ENCODE results near the gene HAUS3. TPM values are rescaled to one million over a fixed set of nuclear protein-coding genes. Genes with fewer than 3 reads are reported as not detected.
A peak's percentile ranks its signal among the peaks of the same experiment; 100 is the strongest.

HAUS3 gene
- total RNA-seq, 6 experiments from 2014 or later, result 3.5 to 5.1 (median 4.6) TPM

DNA sequence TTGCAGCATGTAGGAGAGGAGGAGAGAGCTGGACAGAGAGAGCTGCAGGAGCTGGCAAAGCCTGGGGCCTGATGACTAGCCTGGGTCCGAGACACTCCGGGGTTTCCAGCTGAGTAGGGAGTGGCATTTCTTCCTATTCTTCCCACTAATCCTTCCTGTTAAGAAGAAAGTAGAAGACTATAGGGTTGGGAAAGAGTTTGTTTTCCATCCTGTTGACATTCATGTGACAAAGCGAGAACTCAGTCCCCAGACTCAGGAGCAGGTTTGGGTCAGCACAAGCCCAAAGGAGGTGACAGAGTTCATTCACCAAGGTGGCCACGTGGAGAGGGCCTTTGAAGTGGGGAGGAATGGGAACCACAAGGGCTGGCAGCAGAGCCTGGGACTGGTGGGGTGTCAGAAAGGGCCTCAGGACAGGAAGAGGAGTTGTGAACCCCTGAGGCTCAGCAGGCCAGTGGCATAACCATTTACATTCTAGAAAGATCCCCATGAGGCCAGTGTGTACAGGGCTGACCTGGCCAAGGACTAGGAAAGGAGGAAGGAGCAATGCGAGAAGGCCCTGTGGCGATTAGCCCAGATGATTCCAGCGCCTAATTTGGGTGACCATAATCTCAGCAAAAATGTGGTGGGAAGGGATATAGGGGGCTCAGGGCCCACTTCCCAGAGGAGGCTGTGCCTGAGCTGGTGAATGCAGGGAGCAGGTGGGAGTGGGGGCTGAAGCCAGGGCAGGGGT, 3.3 kb upstream of the HAUS3 start:
- TF ChIP-seq, protein P1, sequence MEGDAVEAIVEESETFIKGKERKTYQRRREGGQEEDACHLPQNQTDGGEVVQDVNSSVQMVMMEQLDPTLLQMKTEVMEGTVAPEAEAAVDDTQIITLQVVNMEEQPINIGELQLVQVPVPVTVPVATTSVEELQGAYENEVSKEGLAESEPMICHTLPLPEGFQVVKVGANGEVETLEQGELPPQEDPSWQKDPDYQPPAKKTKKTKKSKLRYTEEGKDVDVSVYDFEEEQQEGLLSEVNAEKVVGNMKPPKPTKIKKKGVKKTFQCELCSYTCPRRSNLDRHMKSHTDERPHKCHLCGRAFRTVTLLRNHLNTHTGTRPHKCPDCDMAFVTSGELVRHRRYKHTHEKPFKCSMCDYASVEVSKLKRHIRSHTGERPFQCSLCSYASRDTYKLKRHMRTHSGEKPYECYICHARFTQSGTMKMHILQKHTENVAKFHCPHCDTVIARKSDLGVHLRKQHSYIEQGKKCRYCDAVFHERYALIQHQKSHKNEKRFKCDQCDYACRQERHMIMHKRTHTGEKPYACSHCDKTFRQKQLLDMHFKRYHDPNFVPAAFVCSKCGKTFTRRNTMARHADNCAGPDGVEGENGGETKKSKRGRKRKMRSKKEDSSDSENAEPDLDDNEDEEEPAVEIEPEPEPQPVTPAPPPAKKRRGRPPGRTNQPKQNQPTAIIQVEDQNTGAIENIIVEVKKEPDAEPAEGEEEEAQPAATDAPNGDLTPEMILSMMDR (IDR thresholded peaks at IDR 0.05), result no peak
- no peak for TF ChIP-seq POLR2A (IDR thresholded peaks at IDR 0.05)
- no peak overlapping the region for H3K4me3 ChIP-seq
- H3K4me1 ChIP-seq, result peaks cover 0 to 14% (median 2%) of the 10 kb centered on the region in 4 donors
- no peak for ATAC-seq
- intact Hi-C loops (cut with DNase I), result no loop called here
- H3K9me3 ChIP-seq, result no peaks in the 10 kb centered on the region
- no peak overlapping the region for H3K27ac ChIP-seq
- WGBS (ENCODE audit: insufficient coverage, low coverage, low lambda C conversion rate, missing lambda C conversion rate), result 37% methylated on average over 6 of the region's 7 CpGs
- H3K36me3 ChIP-seq, result peaks cover 0 to 10% (median 4%) of the 10 kb centered on the region in 4 donors
- H3K27me3 ChIP-seq, result no peaks in the 10 kb centered on the region
- DNase-seq, result no peak

DNA sequence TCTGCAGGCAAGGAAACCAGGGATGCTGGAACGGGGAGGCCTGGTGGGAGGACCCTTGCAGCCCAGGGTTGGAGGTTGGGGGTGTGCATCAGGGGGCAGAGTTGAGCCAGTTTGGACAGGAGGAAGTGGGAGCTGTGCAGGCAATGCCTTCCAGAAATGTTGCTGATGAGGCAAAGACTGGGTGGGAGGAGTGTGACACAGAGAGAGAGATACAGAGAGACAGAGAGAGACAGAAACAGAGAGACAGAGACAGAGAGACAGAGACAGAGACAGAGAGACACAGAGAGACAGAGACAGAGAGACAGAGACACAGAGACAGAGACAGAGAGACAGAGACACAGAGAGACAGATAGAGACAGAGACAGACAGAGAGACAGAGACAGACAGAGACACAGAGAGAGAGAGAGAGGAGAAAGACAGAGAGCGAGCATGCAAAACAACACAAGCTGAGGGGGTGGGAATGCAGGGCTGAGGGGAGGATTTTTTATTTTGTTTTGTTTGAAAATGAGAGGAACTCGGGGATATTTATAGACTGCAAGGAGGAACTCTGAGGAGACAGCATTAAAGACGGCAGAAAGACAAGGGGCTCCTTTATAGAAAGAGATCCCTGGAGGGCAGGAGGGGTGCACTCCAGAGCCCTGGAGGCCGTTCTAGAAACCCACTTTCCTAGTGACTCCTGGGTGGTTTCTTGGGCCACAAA, 1.9 kb upstream of the HAUS3 start:
- TF ChIP-seq, protein P1 (IDR thresholded peaks at IDR 0.05), result peak in 2 of 4 donors; percentile 11 to 16
- TF ChIP-seq POLR2A (IDR thresholded peaks at IDR 0.05), result no peak
- 43% methylated on average over 5 of the region's 5 CpGs for WGBS (ENCODE audit: insufficient coverage, low coverage, low lambda C conversion rate, missing lambda C conversion rate)
- H3K27me3 ChIP-seq, result no peaks in the 10 kb centered on the region
- no peak overlapping the region for H3K4me3 ChIP-seq
- intact Hi-C loops (cut with DNase I), result no loop called here
- H3K27ac ChIP-seq, result peak overlapping the region in 1 of 3 donors; percentile 22
- ATAC-seq, result peak in 3 of 4 donors; percentile 8 to 21 (median 21)
- no peaks in the 10 kb centered on the region for H3K36me3 ChIP-seq
- H3K4me1 ChIP-seq, result peaks cover 0 to 28% (median 2%) of the 10 kb centered on the region in 4 donors
- no peaks in the 10 kb centered on the region for H3K9me3 ChIP-seq
- DNase-seq, result peak in 2 of 3 donors; percentile 39 to 59

DNA sequence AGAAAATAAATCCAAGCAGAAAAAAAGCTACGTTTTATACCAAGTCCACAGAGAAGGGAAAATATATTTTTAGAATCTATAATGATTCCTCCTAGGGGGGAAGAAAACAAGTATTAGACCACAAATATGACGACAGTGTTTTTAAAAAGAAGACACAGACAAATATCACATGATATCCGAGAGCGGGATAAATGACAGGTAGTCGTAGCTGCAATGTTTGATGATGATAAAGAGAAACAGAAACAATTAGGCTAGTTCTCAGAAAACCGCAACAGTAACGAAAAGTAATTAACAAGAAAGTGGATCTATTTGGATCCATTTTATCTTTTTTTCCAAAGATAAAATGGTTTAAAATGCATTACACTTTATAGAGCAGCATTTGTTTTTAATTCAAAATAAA, 918 bp downstream of the HAUS3 start:
- intact Hi-C loops (cut with DNase I), result no loop called here
- peak overlapping the region; percentile 75 to 99 (median 95) for H3K4me3 ChIP-seq
- DNase-seq (no peak), ATAC-seq (no peak)
- peaks cover 0 to 30% (median 2%) of the 10 kb centered on the region in 4 donors for H3K4me1 ChIP-seq
- TF ChIP-seq, protein P1 (IDR thresholded peaks at IDR 0.05), result no peak
- no peak for TF ChIP-seq POLR2A (IDR thresholded peaks at IDR 0.05)
- peaks cover 0 to 2% (median 0%) of the 10 kb centered on the region in 4 donors for H3K36me3 ChIP-seq
- H3K27me3 ChIP-seq, result no peaks in the 10 kb centered on the region
- peak overlapping the region in 2 of 3 donors; percentile 22 to 68 for H3K27ac ChIP-seq
- WGBS (ENCODE audit: insufficient coverage, low coverage, low lambda C conversion rate, missing lambda C conversion rate), result 1% methylated on average over 7 of the region's 7 CpGs
- no peaks in the 10 kb centered on the region for H3K9me3 ChIP-seq

DNA sequence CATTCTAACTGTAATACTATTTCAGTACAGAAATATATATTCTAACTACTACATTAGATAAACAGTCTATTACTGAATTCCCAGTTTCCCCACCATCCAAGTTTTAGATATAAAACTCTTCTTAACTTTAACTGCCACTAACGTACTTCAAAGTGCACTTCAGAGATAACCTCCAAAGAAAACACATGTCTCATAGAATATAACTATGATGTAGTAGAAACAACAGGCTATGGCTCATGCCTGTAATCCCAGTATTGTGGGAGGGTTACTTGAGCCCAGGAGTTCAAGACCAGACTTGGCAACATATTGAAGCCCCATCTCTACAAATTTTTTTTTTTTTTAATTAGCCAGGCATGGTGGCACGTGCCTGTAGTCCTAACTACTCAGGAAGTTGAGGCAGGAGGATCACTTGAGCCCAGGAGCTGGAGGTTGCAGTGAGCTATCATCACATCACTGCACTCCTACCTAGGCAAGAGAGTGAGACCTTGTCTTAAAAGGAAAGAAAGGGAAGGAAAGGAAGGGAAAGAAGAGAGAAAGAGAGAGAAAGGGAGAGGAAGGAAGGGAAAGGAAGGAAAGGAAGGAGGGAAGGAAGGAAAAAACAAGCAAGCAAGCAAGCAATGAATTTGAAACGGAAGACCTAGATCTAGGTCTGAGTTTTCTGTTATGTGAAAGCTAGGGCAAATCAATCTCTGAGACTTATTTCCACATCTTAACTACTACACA, 4.8 kb downstream of the HAUS3 start:
- Histone ChIP-seq H3K27ac (no peak overlapping the region), H3K36me3 (peaks cover 0 to 12% (median 2%) of the 10 kb centered on the region in 4 donors), H3K4me3 (no peak overlapping the region), H3K27me3 (no peaks in the 10 kb centered on the region), H3K4me1 (peaks cover 0 to 27% (median 2%) of the 10 kb centered on the region in 4 donors), H3K9me3 (no peaks in the 10 kb centered on the region)
- DNase-seq (no peak), ATAC-seq (no peak)
- intact Hi-C loops (cut with DNase I), result no loop called here
- TF ChIP-seq POLR2A (IDR thresholded peaks at IDR 0.05), result no peak
- TF ChIP-seq, protein P1 (IDR thresholded peaks at IDR 0.05), result no peak
- WGBS (ENCODE audit: insufficient coverage, low coverage, low lambda C conversion rate, missing lambda C conversion rate), result 64% methylated on average over 3 of the region's 3 CpGs

Measured in right lobe of liver (tissue), 6 donors.